HL-60 (cell line): Measurements from ENCODE around the gene SNUPN.

ENCODE experiments used
- CTCF ChIP-seq: IDR thresholded peaks from one replicate; pipeline ENCODE4 v1.5.1; 2011; ENCODE audit warnings: low read length, control low read depth, inconsistent platforms; ENCODE audit not compliant: insufficient read depth
- POLR2AphosphoS5 ChIP-seq: IDR thresholded peaks from 2 replicates; pipeline ENCODE4 v1.6.1; 2012; ENCODE audit warnings: low read depth
- REST ChIP-seq: IDR thresholded peaks from 2 replicates; pipeline ENCODE4 v1.6.1; 2012; ENCODE audit warnings: low read depth; ENCODE audit not compliant: insufficient replicate concordance

- no peak for TF ChIP-seq CTCF
- no peak for TF ChIP-seq REST
- TF ChIP-seq POLR2AphosphoS5 = no peak
Observed at GRCh38 chr15:75651810-75652543, 26.5 kb upstream of the SNUPN start.
